GM18951 (cell line): ENCODE measurements around the gene ITGB2.

Source experiments
- POLR2A ChIP-seq: IDR thresholded peaks from 4 replicates; pipeline ENCODE4 v1.6.1; 2011; ENCODE audit warnings: mild to moderate bottlenecking; ENCODE audit not compliant: insufficient read length, insufficient read depth; ENCODE audit errors: extremely low read depth
- in situ Hi-C: fragments of 300-500 bp; cut with MboI; formaldehyde crosslinking; loops from one replicate; pipeline ENCODE4 v1.12.0; 2022; ENCODE audit warnings: low sequenced_read_pairs, mixed read lengths, inconsistent platforms; ENCODE audit not compliant: unreplicated experiment

The ITGB2 gene

DNA sequence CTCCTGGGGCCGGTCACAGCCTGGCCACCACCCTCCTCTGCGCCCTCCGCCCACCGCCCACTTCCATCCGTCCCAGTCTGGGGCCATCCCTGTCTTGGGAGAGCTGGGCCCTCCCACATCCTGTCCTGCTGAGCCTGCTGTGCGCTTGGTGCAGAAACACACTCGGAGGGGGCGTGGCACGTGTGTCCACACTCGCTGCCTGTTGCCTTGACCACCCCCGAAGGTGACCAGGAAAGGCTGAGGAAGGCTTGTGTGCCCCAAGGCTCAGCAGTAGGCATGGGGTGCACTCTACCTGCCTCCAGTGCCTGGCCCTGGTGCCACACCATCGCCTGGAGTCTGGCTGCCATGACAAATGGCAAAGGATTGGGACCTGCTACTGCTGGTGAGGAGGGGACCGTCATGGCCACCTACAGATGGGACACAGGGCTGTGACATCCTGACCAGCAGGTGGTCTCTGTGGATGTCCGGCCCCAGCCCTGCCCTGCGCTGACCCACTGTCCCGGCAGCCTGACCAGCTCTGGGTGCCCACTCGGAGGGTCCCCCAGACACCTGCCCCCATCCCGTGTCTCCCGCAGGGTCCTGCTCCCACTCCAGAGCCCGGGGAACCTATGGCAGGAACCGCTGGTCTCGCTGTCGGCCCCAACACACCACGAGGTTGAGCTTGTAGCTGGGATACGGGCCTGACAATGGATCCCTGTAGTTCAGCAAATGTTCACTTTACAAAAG, 24.0 kb downstream of the ITGB2 start:
- in situ Hi-C loops, result no loop called here
- TF ChIP-seq POLR2A, result no peak

GRCh38 chr21:44895859-44896258, 24.8 kb downstream of the ITGB2 start:
- in situ Hi-C loops, result no loop called here
- no peak for TF ChIP-seq POLR2A

DNA sequence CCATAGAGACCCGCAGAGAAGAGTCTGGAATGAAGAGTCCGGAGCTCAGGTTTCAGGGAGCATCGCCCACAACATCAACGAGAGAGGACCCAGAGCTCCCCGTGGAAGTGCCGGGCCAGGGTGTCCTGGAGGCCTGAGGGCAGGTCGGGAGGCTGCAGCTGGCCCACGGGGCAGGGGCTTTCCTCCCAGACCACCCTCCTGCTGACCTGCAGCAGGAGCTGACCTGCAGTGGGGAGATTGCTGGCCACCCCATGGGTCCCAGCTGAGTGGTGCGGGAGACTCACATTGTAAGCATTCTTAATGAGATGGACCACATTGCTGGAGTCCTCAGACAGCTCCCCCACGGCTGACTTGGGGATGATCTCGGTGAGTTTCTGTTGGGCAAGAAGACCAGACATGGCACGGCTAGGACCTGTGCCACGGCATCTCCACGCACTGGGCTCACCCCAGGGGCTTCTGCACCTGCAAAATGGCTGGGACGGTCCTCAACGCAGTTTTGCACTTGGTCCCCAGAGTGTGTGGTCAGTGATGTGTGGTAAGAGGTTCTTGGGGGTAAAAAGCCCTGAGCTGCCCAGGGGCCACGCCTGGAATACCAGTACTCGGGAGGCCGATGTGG, 25.9 kb downstream of the ITGB2 start:
- in situ Hi-C loops, result no loop called here
- no peak for TF ChIP-seq POLR2A

DNA sequence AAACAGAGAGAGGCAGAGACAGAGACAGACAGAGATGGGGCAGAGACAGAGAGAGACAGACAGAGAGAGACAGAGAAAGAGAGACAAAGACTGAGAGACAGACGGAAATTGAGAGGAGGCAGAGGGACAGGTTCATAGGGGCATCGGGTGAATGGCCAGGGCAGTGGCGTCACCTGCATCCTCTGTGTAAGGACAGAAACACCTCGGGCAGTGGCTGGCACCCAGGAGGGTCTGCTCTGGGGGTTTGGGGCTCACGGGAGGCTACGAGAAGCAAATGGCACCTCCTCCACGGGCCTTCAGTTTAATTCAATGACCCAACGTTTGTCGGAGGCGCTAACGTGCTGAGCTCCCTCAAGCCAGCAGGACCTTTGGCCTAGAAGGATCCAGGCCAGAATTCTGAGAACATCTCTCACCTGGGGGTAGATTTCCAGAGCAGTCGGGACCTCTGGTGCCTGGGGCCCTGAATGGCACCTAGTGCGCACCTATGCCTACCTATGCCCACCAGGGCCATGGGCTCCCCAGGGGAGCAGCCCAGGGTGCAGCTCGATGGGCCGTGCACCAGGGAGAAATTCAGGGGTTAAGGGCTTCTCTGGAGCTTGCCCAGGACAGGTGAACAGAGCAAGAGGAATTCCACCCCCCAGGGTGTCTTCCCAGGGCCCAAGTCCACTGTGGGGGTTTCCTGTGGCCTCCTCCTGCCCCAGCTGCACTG, 26.6 kb downstream of the ITGB2 start:
- in situ Hi-C loops, result no loop called here
- no peak for TF ChIP-seq POLR2A

DNA sequence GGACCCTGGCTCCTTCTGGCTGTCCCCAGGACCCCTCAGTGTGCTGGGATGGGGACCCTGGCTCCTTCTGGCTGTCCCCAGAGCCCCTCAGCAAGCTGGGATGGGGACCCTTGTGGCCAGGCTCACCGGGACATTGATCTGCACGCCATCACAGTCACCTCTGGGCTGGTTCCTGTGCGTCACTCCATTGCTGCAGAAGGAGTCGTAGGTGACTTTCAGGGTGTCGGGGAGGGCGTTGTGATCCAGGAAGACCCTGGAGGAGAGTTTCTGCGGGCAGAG, 27.5 kb downstream of the ITGB2 start:
- in situ Hi-C loops, result no loop called here
- TF ChIP-seq POLR2A, result no peak

DNA sequence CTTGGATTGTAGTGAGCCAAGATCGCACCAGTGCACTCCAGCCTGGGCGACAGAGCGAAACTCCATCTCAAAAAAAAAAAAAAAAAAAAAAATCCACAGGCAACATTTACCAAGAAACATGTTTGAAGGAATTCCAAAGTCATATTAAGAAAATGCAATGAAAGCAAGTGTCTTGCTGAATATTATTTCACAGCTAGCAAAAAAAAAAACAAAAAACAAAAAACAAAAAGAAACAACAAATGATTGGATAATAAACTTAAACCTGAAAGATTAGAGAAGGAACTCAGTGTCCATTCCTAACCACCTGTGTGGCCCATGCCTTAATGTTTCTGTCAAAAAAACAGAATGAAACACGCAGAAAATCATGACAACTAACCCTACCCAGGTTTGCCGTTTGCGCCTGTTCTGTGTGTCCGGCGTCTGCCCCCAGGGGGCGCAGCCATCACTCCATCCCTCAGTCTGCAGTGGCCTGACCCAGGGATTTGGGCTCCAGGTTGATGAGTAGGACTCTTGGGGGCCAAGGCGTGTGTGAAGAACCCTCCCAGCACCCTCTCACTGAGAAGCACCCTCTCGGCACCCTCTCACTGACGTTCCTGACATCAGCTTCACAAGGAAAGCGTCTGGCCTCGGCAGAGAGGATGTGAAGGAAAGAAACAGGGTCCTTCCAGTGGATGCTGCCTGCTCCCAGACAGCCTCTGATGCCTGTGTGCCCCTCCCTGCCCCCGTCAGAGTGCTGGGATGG, 28.0 kb downstream of the ITGB2 start:
- in situ Hi-C loops, result no loop called here
- TF ChIP-seq POLR2A, result no peak

GRCh38 chr21:44892095-44892494, 28.6 kb downstream of the ITGB2 start:
- in situ Hi-C loops, result no loop called here
- TF ChIP-seq POLR2A, result no peak

GRCh38 chr21:44891631-44892031, 29.1 kb downstream of the ITGB2 start:
- in situ Hi-C loops, result no loop called here
- no peak for TF ChIP-seq POLR2A

GRCh38 chr21:44890961-44891541, 29.6 kb downstream of the ITGB2 start:
- in situ Hi-C loops, result no loop called here
- no peak for TF ChIP-seq POLR2A

DNA sequence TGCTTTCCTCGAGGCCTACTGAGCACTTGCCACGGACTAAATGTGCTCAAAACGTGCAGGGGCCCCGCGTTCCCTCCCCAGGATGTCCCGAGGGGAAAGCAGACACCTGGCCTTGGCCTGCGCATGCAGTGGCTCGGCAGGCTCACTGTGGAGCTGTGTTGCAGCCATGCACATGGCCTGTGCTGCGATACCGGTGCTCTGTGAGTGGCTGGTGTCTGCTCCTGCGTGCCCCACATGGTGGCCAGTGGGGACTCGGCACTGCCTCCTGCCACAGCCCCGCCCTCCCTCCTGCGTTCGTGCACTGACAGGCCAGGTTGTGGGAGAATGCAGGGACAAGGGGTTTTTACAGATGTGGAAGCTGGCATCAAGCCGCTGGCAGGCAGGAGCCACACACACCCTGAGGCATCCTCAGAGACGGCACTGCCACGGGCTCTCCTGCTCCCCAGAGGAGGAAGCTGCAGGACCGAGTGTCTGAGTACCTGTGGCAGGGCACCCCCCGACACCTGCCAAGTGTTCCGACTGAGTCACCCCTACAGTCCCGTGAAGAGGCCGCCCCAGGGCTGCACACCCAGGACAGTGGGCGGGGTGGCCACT, 30.3 kb downstream of the ITGB2 start:
- no peak for TF ChIP-seq POLR2A
- in situ Hi-C loops, result no loop called here

DNA sequence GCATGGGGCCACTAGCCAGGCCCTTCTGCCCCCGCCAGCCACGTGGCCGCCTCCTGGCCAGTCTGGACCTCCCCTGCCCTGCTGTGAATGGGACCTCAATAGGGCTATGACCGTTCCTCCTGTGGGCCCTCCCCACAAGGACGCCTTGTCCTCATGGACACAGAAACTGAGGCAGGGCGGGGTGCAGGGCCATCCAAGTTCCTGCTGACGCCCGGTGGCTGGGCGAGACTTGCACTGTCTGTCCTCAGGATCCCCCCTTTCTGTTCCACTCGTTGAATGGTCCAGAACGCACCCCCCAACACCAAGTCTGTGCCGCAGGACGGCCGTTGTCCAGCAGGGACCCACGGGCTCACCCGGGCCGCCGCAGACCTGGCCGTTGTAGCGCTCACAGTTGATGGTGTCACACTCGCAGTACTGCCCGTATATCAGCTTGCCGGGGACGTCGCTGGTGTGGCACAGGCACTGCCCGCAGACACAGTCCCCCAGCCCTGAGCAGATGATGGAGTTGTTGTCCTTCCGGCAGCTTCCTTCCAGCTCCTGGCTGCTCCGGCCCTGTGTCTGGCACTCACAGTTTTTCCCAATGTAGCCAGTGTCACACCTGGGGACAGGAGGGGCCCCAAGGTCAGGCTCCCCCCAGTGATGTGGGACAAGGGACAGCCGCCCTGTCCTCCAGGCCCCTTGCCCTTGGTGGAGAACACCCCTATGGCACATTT, 30.9 kb downstream of the ITGB2 start:
- in situ Hi-C loops, result loop anchor here (5.0 kb wide), 1 partner anchor 48 kb away; no protein-coding TSS in a partner anchor

More for the DNA sequence above, 30.9 kb downstream of the ITGB2 start:
- no peak for TF ChIP-seq POLR2A
